Fibroblast of skin of right quadriceps (primary cell): ENCODE measurements around the gene IRF2BP1.
"Not testable (repeated sequence)": the region's sequence is repeated elsewhere in the genome, so short reads cannot be mapped to it uniquely, and the experiment has no call there.

Experiments
- DNase-seq: peaks from one replicate; pipeline ENCODE4 v3.0.0-alpha.2; 2013

IRF2BP1 gene

GRCh38 chr19:45901912-45902650 lies 16.1 kb upstream of the IRF2BP1 start, which contains the start of gene MYPOP:
Gene MYPOP, minus strand, starts transcription at chr19:45902613. Its CDS starts 840 bp downstream, at chr19:45901773.
- DNase-seq, result no peak

GRCh38 chr19:45901432-45901911 lies 15.5 kb upstream of the IRF2BP1 start:
- DNase-seq, result peak; percentile 33

GRCh38 chr19:45900738-45901431 lies 14.9 kb upstream of the IRF2BP1 start:
- DNase-seq, result no peak

GRCh38 chr19:45899919-45900589 lies 14.1 kb upstream of the IRF2BP1 start:
- no peak for DNase-seq

GRCh38 chr19:45899253-45899652 lies 13.3 kb upstream of the IRF2BP1 start:
- no peak for DNase-seq

- no peak for DNase-seq
These were observed 11.4 kb upstream of the IRF2BP1 start for GRCh38 chr19:45897261-45897812.

- not testable (repeated sequence) for DNase-seq
These were observed 10.2 kb upstream of the IRF2BP1 start for GRCh38 chr19:45895983-45896599.

- no peak for DNase-seq
These were observed 9.6 kb upstream of the IRF2BP1 start for GRCh38 chr19:45895519-45895972.

- no peak for DNase-seq
These were observed 4.9 kb upstream of the IRF2BP1 start for GRCh38 chr19:45890877-45891276.

GRCh38 chr19:45889210-45889885 lies 3.4 kb upstream of the IRF2BP1 start:
- DNase-seq, result no peak

- DNase-seq, result no peak
These were observed 1.3 kb upstream of the IRF2BP1 start for GRCh38 chr19:45887200-45887710.

GRCh38 chr19:45886427-45887199 lies 672 bp upstream of the IRF2BP1 start:
- peak; percentile 95 for DNase-seq

- no peak for DNase-seq
These were observed 1.0 kb downstream of the IRF2BP1 start for GRCh38 chr19:45884682-45885555.

GRCh38 chr19:45883881-45884681 lies 1.9 kb downstream of the IRF2BP1 start:
- no peak for DNase-seq

- DNase-seq, result no peak
These were observed 2.4 kb downstream of the IRF2BP1 start for GRCh38 chr19:45883586-45883880.

GRCh38 chr19:45882652-45883585 lies 3.0 kb downstream of the IRF2BP1 start:
- peak; percentile 81 for DNase-seq

- DNase-seq, result no peak
These were observed 3.9 kb downstream of the IRF2BP1 start for GRCh38 chr19:45881909-45882528.
